Stimulated activated CD8-positive, alpha-beta memory T cell treated with anti-CD3 and anti-CD28 coated beads, Interleukin-4, amount 100 ng/mL, for 48 hours (primary cell): ENCODE measurements around the gene PAK2.
"Not testable (repeated sequence)": the region's sequence is repeated elsewhere in the genome, so short reads cannot be mapped to it uniquely, and the experiment has no call there.

Experiments
- DNase-seq: peaks from one replicate; pipeline ENCODE4 v3.0.0-alpha.2; 2020

PAK2 gene

DNA sequence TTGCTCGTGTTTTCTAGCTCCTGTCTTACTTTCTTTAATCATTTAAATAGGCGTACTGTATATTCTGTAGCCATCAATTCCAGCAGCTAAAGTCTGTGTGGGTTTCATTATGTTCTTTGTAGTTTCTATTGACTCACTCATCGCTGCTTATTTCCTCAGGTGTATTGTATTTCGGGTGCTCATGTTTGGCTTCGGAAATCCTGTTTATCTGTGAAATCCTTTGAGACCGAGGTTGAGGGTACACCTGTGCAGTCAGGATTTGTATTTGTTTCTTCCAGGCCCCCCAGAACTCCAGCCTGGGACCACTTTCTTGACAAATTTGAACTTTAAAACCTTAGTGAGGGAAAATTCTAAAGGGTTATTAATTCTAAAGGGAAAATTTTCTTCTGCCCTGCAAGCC, 2.0 kb upstream of the PAK2 start:
- DNase-seq, result no peak

DNA sequence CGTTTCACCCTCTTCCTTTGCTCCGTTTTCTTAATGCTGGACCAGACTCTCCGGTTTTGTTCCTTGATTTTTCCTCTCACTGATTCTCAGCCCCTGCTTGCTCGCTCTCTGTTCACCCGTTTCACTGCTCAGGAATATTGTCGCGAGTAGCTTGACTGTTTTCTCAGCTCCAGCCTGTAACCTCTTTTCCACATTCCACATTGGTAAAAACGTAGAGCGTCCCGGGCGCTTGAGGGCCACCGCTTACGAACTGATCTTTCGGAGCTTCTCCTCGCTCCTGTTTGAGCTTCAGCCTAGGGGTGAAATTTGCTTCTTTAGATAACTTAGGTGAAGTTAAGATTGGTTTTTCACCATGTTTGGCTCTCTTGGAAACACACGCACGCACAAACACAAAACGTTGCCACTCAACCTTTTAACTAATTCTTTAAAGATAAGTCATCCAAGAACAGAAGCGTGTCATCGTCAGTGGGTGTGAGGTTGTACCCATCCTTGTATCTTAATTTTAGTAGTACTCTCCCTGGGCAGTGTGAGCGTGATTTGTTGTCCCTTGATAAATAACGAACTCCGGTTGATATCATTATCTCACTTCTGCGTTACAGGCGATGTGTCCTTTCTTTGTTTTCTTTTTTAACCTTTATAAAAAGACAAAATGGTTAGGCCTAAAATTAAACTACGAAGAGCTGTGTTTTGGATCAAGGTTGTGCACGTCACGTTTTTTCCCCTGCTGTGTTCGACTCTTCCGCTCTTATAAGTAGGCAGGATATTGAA, 1.0 kb downstream of the PAK2 start:
- DNase-seq, result peak; percentile 56

DNA sequence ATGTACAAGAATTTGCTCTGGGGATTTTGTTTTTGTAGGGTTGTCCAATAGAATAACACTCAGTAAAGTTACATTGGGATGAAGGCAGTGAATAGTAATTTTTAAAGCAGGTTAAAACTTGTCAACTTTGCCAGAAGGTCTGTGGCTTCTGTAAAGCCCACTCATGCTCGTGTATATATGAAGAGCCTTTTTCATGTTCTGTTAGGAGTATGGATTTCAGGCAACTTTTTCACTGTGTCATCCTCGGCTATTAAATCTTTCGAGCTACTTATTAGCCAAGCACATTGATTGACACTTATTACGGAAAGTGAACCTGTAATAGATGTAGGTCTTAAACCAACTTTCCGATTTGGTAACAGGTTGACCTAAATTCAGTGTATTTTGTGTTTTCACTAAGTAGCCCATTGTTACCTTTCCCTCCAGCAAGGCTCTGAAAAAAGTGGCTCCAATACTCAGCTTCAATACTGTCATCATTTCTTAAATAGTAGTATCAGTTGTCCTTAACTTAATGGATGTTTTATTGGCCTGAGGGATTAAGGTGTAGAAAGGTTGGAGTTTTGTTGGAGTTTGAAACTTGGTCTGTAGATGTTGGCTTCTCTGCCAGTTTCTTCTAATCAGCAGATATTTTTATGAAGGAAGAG, 1.7 kb downstream of the PAK2 start:
- no peak for DNase-seq

DNA sequence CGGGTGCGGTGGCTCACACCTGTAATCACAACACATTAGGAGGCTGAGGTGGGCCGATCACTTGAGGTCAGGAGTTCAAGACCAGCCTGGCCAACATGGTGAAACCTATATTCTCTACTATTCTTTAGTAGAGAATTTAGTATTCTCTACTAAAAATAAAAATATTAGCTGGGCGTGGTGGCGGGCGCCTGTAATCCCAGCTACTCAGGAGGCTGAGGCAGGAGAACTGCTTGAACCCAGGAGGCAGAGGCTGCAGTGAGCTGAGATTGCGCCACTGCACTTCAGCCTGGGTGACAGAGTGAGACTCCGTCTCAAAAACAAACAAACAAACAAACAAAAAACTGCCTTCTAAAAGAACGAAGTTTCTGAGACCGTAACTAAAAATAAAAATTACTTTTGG, 3.9 kb downstream of the PAK2 start:
- not testable (repeated sequence) for DNase-seq

DNA sequence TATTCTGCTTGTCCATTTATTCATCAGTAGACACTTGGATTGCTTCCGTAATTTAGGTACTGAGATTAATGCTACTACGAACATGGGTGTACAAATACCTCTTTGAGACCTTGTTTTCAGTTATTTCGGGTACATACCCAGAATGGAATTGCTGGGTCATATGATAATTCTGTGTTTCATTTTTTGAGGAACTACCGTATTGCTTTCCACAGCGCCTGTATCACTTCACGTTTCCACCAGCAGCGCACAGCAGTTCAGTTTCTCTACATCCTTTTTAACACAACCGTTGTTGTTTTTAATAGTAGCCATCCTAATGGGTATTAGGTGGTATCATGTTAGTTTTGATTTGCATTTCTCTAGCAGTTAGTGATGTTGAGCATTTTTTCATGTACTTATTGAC, 9.5 kb downstream of the PAK2 start:
- DNase-seq, result no peak

DNA sequence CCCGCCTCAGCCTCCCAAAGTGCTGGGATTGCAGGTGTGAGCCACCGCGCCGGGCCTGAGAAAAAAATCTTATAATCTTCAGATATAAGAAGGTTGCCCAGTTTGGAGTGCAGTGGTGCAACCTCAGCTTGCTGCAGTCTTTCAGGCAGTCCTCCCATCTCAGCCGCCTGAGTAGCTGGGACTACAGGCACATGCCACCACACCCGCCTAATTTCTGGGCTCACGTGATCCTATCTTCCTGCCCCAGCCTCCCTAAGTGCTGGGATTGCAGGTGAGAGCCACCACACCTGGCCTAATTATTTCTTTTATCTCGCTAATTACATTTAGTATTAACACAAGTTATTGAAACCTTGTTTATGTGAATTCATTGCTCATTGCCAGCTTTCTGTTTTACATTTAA, 13.5 kb downstream of the PAK2 start:
- DNase-seq, result no peak

DNA sequence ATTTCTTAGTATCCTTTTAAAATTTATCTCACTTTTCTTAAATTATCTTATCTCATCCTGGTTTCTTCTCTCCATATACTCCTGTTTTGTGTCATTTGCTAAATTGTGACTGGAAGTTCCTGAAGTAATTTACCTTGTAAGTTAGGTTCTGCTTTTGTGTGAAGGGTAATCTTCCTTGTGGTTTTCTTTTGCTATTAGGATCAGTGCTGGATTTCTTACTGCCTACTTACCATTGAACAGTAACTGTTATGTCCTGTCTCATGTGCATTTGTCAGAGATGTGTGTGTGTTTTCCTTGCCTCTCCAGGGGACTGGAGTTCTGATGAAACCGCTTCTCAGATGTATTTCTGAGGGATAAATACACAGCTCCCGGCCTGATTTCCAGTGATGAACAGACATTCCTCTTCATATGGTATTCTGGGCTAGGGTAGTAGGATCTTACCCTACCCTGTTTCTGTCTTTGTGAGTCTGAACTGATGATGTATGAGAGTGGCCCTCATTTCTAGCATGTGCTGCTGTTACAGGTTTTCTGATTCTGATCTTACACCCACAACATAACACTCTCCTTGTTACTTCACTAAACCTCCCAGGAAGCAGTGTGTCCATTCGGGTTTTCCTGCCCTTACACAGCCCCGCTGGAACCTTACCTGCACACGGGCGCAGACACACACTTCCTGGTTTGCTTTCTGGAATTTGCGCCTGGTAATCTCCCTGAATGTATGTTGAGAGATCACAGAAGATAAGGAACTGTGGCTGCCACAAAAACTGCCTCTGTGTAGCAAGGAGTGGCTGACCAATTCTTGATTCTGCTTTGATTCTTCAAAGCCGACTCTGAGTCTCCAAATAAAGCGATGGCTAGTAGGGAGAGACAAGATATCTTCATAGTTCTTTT, 14.7 kb downstream of the PAK2 start:
- DNase-seq, result no peak

DNA sequence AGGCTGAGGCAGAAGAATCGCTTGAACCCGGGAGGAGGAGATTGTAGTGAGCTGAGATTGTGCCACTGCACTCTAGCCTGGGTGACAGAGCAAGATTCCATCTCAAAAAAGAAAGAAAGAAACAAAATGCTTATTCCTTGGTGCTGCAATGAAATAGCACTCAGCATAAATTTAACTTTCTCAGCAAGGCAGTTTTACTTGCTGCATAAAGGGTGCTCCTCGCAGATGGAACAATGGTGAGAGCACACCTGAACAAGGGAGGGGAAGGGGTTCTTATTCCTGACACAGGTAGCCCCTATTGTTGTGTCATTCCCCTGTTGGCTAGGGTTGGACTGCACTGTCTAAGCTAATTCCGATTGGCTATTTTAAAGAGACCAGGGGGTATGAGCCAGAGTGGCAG, 17.1 kb downstream of the PAK2 start:
- DNase-seq, result no peak

DNA sequence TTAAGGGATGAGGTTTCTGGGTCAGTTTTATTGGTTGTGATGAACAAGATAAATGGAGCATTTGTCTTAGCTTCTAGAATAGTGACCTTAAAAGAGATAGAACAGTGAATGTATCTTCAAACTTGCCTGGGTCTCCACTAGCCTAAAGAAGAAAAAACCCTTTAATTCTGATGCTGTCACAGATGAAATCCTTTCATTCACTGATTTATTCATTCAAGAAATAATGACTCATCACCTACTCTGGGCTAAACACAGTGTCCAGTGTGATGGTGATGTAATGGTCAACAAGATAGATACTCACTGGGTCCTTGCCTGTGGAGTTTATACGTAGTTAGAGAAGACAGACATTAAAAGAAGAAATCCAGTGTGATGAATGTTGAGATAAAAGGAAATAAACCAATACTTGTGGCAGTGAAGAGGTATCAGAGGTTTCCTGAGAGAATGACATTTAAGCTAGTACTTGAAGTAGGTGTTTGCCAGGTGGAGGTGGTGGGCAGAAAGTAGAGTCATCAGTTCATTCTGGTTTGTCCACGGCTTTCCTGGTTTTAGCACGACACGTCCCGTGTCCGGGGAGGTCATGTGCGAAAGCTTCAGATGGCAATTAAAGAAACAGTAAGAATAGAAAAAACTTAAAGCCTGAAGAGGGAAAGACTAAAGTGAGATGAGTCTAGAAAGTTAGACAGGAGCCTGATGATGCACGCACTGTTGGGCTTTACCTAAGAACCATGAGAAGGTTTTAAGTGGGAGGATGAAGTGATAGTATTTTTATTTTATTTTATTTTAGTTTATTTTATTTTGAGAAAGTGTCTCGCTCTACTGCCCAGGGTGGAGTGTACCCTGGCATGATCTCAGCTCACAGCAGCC, 18.5 kb downstream of the PAK2 start:
- DNase-seq, result no peak

DNA sequence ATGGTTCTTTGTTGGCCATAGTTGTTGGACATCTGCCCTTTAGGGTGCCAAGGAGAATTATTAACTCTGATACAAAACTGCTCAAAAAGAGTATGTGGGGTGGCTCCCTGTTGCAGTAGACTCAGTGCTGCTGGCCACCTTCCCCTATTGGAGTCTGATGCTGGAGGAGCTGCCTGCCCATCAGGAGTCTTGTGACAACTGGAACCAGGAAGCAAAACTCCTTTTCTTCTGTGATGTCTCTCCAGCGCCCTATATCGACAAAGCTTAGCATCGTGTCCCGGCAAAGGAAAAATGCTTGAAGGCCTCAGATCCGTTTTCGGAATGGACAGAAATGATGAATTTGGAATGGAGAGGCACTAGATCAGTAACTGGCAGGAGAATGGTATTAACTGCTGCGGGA, 23.5 kb downstream of the PAK2 start:
- DNase-seq, result no peak

DNA sequence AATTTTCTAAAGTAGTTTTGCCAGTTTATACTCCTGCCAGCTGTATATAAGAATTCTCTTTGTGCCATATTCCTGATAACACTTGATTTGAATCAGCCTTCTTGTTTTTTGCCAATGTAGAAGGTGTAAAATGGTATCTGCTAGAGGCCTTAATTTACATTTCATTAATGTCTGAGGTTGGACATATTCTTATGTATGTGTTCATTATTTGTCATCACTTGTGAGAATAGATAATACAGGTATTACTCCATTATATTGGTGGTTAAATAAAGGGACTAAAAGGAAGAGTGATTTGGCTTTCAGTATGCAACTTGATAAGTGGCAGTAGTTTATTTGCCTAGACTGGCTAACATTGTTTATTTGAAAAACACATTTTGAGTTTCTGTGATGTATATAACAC, 25.8 kb downstream of the PAK2 start:
- no peak for DNase-seq

DNA sequence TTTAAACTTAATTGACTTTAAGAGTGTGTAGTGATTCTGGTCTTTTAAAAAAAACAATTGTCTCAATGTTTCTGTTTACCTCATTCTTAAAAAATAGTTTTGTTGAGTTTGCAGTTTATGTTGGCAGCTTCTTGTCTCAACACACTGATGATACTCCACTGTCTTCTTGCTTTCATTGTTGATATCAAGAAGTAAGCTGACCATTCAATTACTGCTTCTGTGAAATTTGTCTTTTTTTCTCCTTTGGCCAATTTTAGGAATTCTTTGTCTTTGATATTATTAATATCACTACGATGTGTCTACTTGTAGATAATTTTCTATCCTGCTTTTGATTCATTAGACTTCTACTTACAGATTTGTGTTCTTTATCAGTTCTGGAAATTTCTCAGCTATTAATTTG, 31.4 kb downstream of the PAK2 start:
- no peak for DNase-seq

DNA sequence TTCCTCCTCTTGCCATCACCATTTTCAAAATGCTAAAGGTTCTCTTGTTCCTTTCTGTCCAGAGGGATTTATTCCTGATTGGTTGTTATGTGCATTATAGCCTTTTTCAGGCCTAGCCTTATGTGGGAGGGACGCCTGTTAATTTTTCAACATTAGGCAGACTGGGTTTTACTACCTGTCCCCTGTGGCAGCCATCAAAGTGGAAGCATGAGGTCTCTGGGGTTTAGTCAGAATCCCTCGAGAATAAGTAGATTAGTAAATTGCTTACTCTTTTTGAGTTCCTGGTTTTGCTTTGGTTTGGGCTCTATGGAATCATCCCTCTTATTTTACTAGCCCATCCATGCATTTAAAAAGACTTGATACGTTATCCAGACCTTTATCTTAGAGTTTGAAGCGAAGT, 32.4 kb downstream of the PAK2 start:
- DNase-seq, result no peak

DNA sequence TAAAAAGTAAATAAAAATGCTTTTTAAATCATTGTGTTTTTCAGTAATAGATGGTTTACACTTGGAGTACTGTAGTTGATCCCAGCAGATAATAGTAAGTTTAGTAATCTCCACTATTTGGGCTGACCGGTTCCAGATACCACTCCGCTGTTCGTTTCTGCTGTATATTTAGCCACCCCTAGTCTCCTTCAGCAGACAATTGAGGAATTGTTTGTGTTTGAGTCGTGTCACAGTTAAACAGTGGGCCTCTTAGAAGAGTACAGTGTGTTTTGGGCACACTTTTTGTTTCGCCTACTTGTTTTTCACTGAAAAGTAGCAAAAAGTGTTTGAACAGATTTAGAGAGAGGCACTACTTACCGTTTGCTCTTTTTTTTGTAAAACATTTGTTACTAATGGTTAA, 33.2 kb downstream of the PAK2 start:
- no peak for DNase-seq

DNA sequence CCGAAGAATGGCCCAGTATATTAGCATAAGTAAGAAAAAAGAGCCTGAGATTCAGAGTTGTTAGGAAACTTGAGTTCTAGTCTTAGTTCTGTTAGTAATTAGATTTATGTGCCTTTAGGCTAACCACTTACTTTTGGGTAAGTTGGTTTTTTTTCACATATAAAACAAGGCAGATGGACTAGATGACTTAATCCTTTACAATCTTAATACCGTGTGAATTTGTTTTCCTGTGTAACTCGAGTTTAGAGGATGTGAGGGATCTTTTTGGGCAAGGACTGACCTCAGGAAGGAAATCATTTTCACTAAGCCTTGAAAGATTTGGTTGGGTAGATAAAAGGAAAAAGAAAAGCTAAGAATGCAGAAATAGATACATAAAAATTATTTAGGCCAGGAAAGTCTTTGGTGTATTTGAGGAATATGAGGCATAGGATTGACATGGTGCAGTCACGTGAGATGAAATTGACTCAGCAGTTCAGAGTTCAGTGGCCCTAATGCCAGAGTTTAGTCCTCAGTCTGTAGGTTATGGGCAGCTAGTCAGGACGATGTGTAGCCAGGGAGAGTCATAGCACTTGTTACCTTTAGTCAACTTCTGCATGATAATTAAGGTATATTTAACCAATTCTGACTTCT, 34.6 kb downstream of the PAK2 start:
- DNase-seq, result no peak

DNA sequence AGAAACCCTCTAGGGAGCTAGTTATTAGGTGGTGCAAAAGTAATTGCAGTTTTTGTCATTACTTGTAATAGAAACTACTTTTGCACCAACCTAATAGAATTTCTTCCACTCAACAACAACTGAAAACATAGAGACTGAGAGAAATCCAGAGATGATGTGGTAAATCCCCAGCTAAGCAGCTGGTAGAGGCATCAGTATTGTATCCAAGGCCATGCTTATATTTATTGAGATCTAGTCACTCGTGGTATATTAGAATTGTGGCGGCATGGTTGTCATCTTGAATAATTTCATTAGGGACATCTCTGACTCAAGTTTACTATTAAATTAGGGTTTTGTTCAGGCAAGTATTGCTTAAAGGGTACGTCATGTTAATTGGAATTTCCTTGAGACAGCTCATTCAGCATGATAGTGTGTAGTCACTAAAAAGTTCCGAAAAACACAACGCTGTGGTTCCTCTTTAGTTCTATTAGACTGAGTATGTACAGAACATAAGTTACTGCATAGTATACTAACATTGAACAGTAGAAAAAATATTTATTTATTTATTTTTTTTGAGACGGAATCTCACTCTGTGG, 35.3 kb downstream of the PAK2 start:
- no peak for DNase-seq

DNA sequence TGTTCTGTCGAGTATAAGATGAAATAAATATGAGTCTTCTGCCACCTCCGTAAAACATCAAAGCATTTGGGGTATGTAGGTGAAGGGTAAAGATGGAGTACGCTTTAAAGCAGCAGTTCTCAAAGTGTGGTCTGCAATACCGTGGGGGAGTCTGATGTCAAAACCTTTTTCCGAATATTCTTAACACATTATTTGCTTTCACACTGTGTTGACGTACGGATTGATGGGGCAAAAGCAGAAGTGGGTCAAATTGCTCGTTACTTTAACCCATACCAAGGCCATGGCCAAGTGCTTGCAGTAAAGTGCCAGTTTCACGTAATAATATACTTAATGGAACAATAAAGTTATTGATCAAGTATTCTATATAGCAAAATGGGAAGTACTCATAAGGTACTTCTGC, 36.3 kb downstream of the PAK2 start:
- no peak for DNase-seq

DNA sequence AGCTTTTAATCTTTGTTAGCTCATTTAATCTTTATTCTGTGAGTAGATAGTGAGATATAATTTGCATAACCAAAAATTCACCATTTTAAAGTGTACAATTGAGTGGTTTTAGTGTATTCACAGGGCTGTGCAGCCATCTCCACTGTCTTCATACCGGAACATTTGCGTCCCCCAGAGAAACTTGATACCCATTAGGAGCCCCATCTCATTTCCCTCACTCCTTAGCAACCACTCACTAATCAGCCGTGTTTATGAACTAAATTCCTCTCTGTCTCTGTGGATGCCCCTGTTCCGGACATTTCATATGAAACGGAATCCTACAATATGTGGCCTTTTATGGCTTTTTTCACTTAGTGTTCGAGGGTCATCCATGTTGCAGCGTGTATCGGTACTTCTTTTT, 38.2 kb downstream of the PAK2 start:
- no peak for DNase-seq

DNA sequence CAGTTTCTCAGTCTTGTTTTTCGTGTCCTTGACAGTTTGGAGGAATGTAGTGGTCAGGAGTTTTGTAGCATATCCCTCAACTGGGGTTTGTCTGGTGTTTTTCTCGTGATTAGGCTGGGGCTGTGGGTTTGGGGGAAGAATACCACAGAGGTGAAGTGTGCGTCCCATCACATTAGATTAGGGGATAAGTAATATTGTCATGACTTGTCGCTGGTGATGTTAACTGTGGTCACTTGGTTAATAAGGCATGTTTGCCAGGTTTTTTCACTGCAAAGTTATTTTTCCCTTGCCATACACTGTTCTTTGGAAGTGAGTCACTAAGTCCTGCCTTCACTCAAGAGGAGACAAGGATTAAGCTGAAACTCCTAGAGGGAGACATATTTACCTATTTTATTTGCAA, 39.1 kb downstream of the PAK2 start:
- DNase-seq, result no peak

DNA sequence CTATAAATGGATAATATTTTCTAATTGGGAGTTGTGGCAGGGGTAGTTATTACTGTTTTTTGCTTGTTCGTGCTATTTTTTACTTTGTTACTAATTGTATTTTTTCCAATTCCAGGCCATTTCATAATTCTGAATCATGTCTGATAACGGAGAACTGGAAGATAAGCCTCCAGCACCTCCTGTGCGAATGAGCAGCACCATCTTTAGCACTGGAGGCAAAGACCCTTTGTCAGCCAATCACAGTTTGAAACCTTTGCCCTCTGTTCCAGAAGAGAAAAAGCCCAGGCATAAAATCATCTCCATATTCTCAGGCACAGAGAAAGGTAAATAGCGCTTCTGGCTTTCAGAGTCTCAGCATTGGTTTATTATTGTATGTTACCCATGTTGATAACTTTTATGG, 42.9 kb downstream of the PAK2 start:
- no peak for DNase-seq

DNA sequence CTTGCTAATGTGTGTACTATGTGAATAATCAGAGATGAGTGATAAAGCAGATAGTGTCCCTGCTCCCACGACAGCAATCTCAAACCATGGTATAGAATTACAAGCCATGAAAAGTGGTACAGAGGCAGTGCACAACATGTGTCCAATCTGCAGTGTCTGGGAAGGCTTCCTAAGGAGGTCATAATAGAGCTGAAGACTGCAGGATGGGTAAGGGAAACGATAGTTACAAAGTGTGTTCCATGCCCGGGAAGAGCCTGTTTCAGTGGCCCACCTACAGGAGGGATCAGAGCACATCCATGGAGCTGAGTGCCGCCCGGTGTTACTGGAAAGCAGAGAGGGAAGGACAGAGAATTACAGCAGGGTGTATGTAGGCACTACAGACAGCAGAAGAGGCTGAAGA, 48.9 kb downstream of the PAK2 start:
- DNase-seq, result no peak

DNA sequence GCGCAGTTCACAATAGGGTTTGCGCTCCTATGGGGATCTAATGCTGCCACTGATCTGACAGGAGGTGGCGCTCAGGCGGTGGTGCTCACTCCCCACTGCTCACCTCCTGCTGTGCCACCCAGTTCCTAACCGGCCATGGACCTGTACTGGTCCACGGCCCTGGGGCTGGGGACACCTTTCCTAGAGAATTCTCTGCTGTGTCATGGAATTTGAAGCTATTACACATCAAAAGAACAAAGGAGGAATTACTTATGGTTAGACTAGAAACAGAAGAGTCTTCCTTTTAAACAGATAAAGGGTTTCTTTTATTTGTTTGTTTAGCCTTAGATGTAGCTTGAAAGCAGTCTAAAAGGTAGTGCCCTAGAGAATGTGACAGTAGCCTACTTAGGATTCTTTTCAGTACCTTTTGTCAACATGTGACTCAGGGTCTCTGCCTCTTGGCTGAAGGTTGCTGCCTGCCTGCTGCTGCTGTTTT, 50.3 kb downstream of the PAK2 start:
- no peak for DNase-seq
